ENCODE data around the gene MAP7.
A peak's percentile ranks its signal among the peaks of the same experiment; 100 is the strongest.
"Not testable (repeated sequence)": the region's sequence is repeated elsewhere in the genome, so short reads cannot be mapped to it uniquely, and the experiment has no call there.

The MAP7 gene

DNA sequence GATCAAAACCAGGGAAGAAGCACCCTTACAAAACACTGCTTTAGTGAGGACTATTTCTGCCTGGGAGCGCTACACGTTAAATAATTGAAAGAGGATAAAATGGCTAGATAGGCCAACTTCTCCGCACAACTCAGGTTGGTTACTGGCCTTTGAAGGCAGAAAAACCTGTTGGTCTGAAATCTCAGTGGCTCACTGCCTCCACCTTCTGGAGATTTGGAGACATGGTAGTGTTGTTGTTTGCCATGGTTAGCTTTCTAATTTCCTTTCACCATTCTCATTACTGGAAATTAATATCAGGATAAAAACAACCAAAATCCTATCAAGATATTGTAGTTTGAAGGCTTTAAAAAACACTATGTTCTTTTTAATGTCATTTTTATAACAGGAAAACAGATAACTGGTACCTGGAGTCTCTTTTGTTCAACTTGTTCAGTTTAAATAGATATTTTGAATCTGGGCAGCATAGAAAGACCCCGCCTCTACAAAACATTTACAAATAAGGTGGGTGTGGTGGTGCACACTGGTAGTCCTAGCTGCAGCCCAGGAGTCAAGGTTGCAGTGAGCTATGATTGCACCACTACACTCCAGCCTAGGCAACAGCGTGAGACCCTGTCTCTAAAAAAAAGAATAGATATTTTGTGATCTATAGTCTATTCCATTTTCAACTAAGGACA, 233.1 kb downstream of the MAP7 start:
- peak; percentile 51 for DNase-seq
- no peak overlapping the region for H3K27ac ChIP-seq
- no peak overlapping the region for H3K4me3 ChIP-seq (ENCODE audit: low read depth, low read length)
- H3K27me3 ChIP-seq (replicated peaks), result no peaks in the 10 kb centered on the region
- H3K36me3 ChIP-seq (replicated peaks), result no peaks in the 10 kb centered on the region
- TF ChIP-seq, protein P1, sequence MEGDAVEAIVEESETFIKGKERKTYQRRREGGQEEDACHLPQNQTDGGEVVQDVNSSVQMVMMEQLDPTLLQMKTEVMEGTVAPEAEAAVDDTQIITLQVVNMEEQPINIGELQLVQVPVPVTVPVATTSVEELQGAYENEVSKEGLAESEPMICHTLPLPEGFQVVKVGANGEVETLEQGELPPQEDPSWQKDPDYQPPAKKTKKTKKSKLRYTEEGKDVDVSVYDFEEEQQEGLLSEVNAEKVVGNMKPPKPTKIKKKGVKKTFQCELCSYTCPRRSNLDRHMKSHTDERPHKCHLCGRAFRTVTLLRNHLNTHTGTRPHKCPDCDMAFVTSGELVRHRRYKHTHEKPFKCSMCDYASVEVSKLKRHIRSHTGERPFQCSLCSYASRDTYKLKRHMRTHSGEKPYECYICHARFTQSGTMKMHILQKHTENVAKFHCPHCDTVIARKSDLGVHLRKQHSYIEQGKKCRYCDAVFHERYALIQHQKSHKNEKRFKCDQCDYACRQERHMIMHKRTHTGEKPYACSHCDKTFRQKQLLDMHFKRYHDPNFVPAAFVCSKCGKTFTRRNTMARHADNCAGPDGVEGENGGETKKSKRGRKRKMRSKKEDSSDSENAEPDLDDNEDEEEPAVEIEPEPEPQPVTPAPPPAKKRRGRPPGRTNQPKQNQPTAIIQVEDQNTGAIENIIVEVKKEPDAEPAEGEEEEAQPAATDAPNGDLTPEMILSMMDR (IDR thresholded peaks at IDR 0.05; ENCODE audit: low read depth, low read length, missing control alignments), result peak; percentile 86
- in situ Hi-C loops (cut with HindIII; ENCODE audit: low pct_ligation_motif_present, low sequenced_read_pairs), result no loop called here

DNA sequence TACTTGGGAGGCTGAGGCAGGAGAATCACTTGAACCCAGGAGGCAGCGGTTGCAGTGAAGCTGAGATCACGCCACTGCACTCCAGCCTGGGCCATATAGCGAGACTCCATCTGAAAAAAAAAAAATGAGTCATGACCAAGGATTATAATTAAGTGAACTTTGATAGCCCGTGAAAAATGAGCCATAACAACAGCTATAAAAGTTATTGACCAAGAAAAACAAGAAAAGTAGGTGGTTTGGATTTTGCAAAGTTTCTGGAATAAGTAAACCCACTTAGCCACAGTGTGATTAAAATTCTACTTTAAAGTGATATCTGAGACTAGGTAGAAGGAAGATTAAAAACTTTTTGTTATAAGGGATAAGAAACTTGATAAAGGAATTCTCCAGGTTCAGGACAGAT, 234.6 kb downstream of the MAP7 start:
- in situ Hi-C loops (cut with HindIII; ENCODE audit: low pct_ligation_motif_present, low sequenced_read_pairs), result no loop called here
- Histone ChIP-seq H3K27me3 (replicated peaks) (no peaks in the 10 kb centered on the region), H3K4me3 (ENCODE audit: low read depth, low read length) (no peak overlapping the region), H3K27ac (no peak overlapping the region), H3K36me3 (replicated peaks) (no peaks in the 10 kb centered on the region)
- TF ChIP-seq, protein P1 (IDR thresholded peaks at IDR 0.05; ENCODE audit: low read depth, low read length, missing control alignments), result no peak
- DNase-seq, result no peak

DNA sequence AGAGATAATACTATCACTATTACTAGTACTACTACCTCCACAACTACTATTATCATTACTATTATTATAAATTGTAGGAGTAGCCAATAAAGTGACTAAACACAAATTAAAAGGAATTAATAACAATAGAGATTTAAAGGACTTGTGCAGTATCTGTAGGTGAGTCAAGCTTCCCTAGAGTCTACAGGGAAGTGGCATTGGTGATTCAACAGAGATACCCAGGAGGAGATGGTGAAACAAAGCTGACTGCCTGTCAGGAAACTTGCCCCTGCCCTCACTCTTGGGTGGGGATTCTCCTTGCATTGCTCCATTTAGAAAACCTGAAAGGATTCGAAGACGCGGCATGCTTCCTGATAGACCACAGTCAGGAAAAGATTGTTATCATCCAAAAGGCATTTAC, 237.2 kb downstream of the MAP7 start:
- in situ Hi-C loops (cut with HindIII; ENCODE audit: low pct_ligation_motif_present, low sequenced_read_pairs), result no loop called here
- DNase-seq, result no peak
- Histone ChIP-seq H3K27ac (no peak overlapping the region), H3K4me3 (ENCODE audit: low read depth, low read length) (no peak overlapping the region), H3K27me3 (replicated peaks) (no peaks in the 10 kb centered on the region), H3K36me3 (replicated peaks) (no peaks in the 10 kb centered on the region)
- TF ChIP-seq, protein P1 (IDR thresholded peaks at IDR 0.05; ENCODE audit: low read depth, low read length, missing control alignments), result no peak

DNA sequence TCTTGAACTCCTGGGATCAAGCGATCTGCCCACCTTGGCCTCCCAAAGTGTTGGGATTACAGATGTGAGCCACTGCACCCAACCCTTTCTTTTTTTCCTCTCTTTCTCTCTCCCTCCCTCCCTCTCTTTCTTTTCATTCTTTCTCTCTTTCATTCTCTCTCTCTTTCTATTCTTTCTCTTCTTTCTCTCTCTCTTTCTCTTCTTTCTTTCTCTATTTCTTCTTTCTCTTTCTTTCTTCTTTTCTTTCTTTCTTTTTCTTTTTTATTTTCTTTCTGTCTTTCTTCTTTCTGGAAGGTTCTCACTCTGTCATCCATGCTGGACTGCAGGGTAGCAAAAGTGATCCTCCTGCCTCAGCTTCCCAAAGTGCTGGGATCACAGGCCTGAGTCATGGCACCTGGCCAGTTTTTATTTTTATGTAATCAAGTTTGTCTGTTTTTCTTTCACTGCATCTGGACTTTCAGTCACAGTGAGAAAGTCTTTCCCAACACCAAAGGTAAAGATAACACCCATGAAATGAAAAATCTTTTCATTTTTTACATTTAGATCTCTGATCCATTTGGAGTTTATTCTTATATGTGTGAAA, 240.4 kb downstream of the MAP7 start:
- H3K27ac ChIP-seq, result no peak overlapping the region
- DNase-seq, result no peak
- H3K4me3 ChIP-seq (ENCODE audit: low read depth, low read length), result no peak overlapping the region
- no peaks in the 10 kb centered on the region for H3K27me3 ChIP-seq (replicated peaks)
- in situ Hi-C loops (cut with HindIII; ENCODE audit: low pct_ligation_motif_present, low sequenced_read_pairs), result no loop called here
- TF ChIP-seq, protein P1 (IDR thresholded peaks at IDR 0.05; ENCODE audit: low read depth, low read length, missing control alignments), result no peak
- no peaks in the 10 kb centered on the region for H3K36me3 ChIP-seq (replicated peaks)

DNA sequence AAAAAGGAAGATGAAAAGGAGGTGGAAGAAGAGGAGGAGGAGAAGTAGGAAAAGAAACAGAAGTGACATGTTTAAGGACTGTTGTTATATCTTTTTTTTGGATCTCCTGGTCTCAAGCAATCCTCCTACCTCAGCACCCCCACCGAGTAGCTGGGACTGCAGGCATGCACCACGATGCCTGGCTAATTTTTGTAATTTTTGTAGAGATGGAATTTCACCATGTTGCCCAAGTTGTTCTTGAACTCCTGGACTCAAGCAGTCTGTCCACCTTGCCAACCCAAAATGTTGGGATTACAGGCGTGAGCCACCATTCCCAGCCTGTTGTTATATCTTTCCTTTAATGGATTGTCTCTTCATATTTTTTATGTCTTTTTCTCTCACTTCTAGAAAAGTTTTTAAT, 241.1 kb downstream of the MAP7 start:
- no peak overlapping the region for H3K27ac ChIP-seq
- no peaks in the 10 kb centered on the region for H3K27me3 ChIP-seq (replicated peaks)
- in situ Hi-C loops (cut with HindIII; ENCODE audit: low pct_ligation_motif_present, low sequenced_read_pairs), result no loop called here
- H3K4me3 ChIP-seq (ENCODE audit: low read depth, low read length), result no peak overlapping the region
- no peaks in the 10 kb centered on the region for H3K36me3 ChIP-seq (replicated peaks)
- TF ChIP-seq, protein P1 (IDR thresholded peaks at IDR 0.05; ENCODE audit: low read depth, low read length, missing control alignments), result no peak
- DNase-seq, result no peak

DNA sequence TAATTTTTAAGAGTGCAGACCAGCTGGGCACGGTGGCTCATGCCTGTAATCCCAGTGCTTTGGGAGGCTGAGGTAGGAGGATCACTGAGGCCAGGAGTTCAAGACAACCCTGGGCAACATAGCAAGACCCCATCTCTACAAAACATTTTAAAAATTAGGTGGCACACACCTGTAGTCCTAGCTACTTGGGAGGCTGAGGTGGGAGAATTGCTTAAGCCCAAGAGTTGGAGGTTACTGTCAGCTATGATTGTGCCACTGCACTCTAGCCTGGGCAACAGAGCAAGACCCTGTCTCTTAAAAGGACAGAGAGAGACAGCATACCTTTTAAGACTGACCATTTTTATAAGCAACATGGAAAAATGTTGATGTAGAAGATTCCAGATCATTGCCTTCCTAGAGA, 241.8 kb downstream of the MAP7 start:
- DNase-seq; H3K27ac ChIP-seq; H3K27me3 ChIP-seq (replicated peaks); H3K36me3 ChIP-seq (replicated peaks); H3K4me3 ChIP-seq (ENCODE audit: low read depth, low read length); in situ Hi-C loops (cut with HindIII; ENCODE audit: low pct_ligation_motif_present, low sequenced_read_pairs): not testable (repeated sequence)

Data from brain microvascular endothelial cell (primary cell).